Activated naive CD4-positive, alpha-beta T cell treated with anti-CD3 and anti-CD28 coated beads, Interleukin-2, amount 50 U/mL, for 72 hours (primary cell): ENCODE data around the gene MXRA8. TPM values are rescaled to one million over a fixed set of nuclear protein-coding genes. Genes with fewer than 3 reads are reported as not detected.
"Not testable (repeated sequence)": the region's sequence is repeated elsewhere in the genome, so short reads cannot be mapped to it uniquely, and the experiment has no call there.

Experiments used
- ATAC-seq, 2 donors: fragments of 150-1000 bp; cut with Tn5 transposase; 2 replicates each; pipeline ENCODE4 v1.10.0; 2021; ENCODE audit warnings: mild to moderate bottlenecking in 2 of 2, moderate library complexity in 2 of 2
- DNase-seq, 2 donors: peaks; one replicate each; pipeline ENCODE4 v3.0.0; 2021 to 2022; ENCODE audit warnings: low spot score in 2 of 2
- H3K27ac Mint-ChIP-seq, 2 donors: one replicate each; pipeline ENCODE4 v1.8.0; 2022; ENCODE audit warnings: mild to moderate bottlenecking in 2 of 2, mixed read lengths in 2 of 2
- H3K36me3 Mint-ChIP-seq, 2 donors: one replicate each; pipeline ENCODE4 v1.8.0; 2022; ENCODE audit warnings: mixed read lengths in 2 of 2
- H3K9me3 Mint-ChIP-seq, 2 donors: one replicate each; pipeline ENCODE4 v1.8.0; 2022; ENCODE audit warnings: mixed read lengths in 2 of 2
- total RNA-seq, 2 donors: library from RNA; stranded (reverse); gene quantifications; one replicate each; pipeline ENCODE4 v1.2.3, GENCODE V29; 2022

MXRA8 gene
- total RNA-seq, 2 donors from 2014 or later: 0.66 TPM; not detected in 1

DNA sequence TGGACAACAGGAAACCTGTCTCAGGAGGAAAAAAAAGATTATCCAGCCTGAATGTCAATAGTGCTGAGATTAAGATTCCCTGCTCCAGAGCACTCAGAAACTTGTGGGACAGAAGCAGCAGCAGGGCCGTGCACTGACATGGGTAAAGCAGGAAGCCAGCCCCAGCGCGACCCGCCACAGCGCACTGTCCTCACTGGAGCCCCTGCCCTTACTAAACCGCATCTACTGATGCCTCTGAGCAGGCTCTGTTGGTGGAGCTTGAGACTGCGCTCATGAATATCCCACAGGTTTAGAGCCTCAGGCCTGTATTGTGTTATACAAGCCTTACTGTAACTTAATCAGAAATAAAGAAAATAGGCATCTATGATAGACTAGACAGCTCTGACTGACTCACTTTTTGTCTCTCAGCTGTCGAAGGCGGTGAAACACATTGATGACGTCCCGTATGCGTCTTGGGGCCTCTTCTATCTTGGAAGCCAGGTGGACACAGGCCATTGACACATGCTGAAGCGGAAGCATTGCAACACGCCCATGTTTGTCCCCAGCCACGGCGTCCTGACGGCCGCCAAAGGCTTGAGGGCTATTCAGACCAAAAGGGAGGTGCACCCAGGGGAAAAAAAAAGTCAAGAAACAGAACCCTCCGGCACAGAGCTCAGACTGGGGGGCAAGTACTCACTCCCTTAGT, 39.6 kb upstream of the MXRA8 start:
- Mint-ChIP-seq H3K9me3 (no peaks in the 10 kb centered on the region), H3K27ac (peak overlapping the region; percentile 93 to 95), H3K36me3 (peaks cover 45 to 48% of the 10 kb centered on the region in 2 donors)
- ATAC-seq: no peak
- no peak for DNase-seq

DNA sequence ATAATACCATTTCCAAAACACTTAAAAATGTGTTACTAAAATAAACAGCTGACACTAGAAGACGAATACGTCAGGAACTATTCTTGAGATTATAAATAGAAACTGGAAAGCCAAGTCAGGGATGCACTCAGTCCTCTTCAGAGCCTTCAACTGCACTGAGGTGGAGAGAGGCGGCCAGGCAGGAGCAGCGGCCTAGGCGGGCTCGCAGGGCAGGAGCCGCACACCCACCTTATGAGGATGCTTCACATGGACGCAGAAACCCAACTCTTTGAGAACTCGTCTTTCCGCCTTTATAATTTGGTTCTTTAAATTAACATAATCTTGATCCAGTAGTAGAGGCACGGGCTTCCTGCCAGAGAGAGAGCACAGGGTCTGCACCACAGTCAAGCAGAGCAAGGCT, 36.8 kb upstream of the MXRA8 start:
- Mint-ChIP-seq H3K36me3 (peaks cover 46 to 57% of the 10 kb centered on the region in 2 donors), H3K27ac (no peak overlapping the region), H3K9me3 (no peaks in the 10 kb centered on the region)
- ATAC-seq: no peak
- DNase-seq: no peak

DNA sequence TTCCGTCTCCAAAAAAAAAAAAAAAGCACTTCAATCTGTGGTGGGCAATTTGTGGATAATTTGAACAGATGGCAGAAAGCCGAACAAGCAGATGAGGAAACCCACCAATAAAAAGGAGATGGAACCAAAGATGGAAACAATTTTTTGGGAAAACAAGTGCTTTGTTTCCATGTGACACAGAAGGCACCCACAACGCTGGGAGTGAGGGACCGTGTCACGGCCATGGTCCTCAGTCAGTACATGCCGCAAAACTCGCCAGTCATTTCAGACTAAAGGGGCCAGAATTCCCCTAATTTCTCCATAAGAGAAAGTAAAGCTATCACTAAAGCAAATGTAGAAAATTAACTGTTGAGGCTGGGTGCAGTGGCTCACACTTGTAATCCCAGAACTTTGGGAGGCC, 35.8 kb upstream of the MXRA8 start:
- ATAC-seq: no peak
- DNase-seq: no peak
- Mint-ChIP-seq H3K27ac (peak overlapping the region in 1 of 2 donors; percentile 44), H3K9me3 (no peaks in the 10 kb centered on the region), H3K36me3 (peaks cover 45 to 52% of the 10 kb centered on the region in 2 donors)

DNA sequence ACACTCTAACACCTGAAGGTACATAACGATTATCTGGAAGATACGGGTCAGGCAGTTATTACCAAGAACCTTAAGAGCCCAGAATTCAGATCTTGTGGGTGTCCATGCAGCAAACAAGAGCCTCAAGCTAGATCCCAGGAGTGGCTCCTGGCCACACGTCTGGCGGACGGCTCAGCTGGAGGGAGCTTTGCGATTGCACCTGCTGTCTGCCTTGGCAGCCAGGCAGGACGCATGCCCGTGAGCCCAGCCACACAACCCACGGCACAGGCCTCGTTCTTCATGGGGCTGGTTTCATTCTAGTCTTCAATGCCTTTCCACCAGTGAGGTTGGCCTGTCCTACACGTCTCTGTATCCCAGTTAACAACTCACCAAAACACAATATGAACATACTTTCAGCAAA, 35.1 kb upstream of the MXRA8 start:
- Mint-ChIP-seq H3K36me3 (peaks cover 49 to 50% of the 10 kb centered on the region in 2 donors), H3K27ac (peak overlapping the region; percentile 44 to 52), H3K9me3 (no peaks in the 10 kb centered on the region)
- DNase-seq: no peak
- ATAC-seq: no peak

DNA sequence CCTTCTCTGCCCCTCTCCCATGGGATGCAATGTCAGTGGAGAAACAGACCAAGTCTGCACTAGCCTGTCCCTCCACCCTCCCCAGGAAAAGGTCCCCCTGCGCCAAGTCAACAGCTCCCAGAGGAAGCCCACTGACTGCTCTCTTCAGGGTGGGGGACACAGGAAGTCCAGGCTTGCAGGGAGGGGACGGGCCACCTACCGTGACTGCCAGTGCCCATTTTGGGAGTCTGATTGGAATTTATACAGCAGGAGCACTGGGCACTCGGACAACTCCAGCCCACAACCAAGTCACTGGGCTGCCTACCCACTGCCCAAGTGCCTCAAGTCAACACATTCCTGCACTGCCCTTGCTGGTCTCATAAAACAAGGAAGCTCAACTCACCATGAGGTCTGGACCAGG, 34.7 kb upstream of the MXRA8 start:
- no peaks in the 10 kb centered on the region for H3K9me3 Mint-ChIP-seq
- no peak for ATAC-seq
- peaks cover 45 to 46% of the 10 kb centered on the region in 2 donors for H3K36me3 Mint-ChIP-seq
- peak overlapping the region in 1 of 2 donors; percentile 44 for H3K27ac Mint-ChIP-seq
- no peak for DNase-seq

DNA sequence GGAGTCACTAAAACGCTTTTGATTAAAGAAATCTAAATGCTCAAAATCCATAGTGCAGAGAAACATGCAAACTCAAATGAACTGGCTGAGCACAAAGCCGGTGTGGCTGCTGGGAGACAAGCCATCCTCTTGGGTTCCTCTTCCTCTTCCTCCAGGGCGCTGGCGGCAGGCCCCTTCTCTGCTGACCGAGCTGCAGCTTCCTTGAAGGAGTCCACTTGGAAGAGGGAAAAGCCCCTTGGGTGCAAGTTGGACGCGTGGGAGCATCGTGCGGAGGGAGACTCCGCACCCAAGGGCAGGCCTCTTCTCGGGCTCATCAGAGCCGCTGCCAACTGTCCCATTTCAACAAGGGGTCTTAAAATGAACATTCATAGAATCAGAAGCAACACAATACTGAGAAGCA, 32.9 kb upstream of the MXRA8 start:
- ATAC-seq: no peak
- Mint-ChIP-seq H3K9me3 (no peaks in the 10 kb centered on the region), H3K27ac (peak overlapping the region in 1 of 2 donors; percentile 25), H3K36me3 (peaks cover 48 to 53% of the 10 kb centered on the region in 2 donors)
- DNase-seq: no peak

DNA sequence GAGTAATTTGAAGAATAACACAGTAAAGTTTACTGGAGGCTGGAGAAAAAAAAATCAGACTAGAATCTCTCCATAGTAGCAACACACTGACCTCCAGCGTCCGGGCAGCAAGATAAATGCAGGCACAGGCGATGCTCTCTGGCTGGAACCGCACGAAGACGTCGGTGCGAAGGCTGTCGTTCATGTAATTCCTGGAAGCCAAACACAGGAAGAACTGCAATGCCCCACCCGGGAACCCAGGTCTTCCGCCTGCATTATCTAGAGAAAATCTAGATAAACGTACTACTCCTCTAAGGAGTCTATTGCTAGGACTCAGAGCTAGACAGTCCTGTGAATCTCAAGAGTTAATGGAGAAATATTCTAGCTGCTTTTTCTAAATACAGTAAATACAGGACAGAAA, 32.3 kb upstream of the MXRA8 start:
- ATAC-seq (no peak), DNase-seq (no peak)
- H3K27ac Mint-ChIP-seq: no peak overlapping the region
- peaks cover 51 to 56% of the 10 kb centered on the region in 2 donors for H3K36me3 Mint-ChIP-seq
- no peaks in the 10 kb centered on the region for H3K9me3 Mint-ChIP-seq

DNA sequence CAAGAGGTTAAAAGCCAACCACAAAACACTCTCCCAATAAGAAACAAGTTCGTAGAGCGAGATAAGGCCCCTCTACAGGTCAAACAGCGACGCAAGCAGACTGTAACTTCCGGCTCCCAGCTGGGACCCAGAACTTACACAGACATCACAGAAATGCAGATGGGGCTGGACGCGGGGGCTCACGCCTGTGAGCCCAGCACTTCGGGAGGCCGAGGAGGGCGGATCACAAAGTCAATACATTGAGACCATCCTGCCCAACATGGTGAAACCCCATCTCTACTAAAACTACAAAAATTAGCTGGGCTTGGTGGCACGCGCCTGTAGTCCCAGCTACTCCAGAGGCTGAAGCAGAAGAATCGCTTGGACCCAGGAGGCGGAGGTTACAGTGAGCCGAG, 29.7 kb upstream of the MXRA8 start:
- Mint-ChIP-seq H3K9me3 (no peaks in the 10 kb centered on the region), H3K36me3 (peaks cover 35 to 46% of the 10 kb centered on the region in 2 donors), H3K27ac (peak overlapping the region in 1 of 2 donors; percentile 37)
- ATAC-seq: no peak
- DNase-seq: no peak

DNA sequence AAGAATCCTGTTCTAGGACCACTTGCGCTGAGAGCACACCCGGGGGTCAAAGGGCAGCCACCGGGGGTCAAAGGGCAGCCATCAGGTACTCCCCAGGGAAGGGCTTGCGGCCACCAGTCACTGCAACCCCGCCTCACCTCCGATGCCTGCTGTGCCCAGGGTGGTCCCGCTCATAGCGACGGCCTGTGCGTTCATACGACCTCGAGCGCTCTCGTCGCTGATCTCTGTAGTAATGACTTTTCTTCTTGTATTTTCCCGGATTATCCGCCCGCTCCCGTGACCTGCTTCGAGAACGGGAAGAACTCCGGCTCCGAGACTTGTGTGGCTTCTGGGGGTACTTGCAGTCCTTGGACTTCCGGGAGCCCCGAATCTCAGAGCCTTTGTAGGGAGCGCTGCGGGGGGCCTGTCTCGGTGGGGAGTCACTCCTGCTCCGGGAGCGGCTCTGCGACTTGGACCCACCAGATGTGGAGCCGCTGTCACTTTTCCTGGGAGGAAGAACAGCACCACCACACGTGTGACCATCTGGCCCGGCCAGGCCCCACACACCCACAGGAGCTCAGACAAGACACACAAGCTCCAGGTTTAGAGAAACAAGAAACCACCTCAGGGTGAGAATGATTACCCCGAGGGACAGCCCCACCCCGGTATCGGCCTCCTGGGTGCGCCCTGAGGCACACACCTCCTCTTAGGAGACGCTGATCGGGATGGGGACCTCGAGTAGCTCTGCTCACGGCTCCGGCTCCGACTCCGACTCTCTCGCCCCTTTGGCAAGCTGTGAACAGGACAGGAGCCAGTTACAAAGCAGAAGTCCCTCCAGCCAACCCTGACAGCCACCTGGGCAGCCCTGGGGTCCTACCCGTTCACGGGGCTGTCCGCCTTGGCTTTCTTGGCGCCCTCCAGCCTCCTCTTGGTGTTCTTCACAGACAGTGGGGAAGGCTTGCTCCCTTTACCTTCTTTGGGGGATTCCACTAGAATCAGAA, 29.0 kb upstream of the MXRA8 start:
- H3K36me3 Mint-ChIP-seq: peaks cover 32 to 46% of the 10 kb centered on the region in 2 donors
- H3K27ac Mint-ChIP-seq: peak overlapping the region in 1 of 2 donors; percentile 37
- H3K9me3 Mint-ChIP-seq: no peaks in the 10 kb centered on the region
- DNase-seq: no peak
- no peak for ATAC-seq

DNA sequence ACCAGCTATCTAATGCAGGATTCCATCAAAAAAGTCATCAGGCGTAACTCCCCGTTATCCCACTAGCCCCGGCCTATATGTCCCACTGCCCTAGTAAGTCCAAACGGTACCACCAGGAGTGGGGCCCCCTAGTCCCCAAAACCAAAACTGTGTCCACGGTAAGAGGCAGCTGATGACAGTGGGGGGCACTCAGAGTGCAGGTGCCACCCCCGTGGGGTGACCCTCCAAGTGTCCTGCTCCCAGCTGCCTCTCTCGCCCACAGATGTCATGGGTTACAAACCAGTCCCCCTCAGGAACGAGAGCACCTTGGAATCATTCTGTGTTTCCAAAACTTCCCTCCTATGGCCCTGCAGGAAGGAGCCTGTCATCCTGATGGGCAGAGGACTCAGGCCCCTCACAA, 27.6 kb upstream of the MXRA8 start:
- DNase-seq (no peak), ATAC-seq (no peak)
- Mint-ChIP-seq H3K36me3 (peaks cover 21 to 35% of the 10 kb centered on the region in 2 donors), H3K27ac (peak overlapping the region in 1 of 2 donors; percentile 22), H3K9me3 (no peaks in the 10 kb centered on the region)

DNA sequence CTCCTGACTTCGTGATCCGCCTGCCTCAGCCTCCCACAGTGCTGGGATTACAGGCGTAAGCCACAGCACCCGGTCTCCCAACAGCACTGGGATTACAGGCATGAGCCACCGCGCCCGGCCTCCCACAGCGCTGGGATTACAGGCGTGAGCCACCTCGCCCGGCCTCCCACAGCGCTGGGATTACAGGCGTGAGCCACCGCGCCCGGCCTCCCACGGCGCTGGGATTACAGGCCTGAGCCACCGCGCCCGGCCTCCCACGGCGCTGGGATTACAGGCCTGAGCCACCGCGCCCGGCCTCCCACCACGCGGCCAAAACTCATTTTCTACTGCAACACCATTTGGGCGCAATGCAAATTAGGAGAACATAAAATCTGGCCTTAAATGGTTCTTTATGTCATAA, 27.0 kb upstream of the MXRA8 start:
- not testable (repeated sequence) for H3K9me3 Mint-ChIP-seq, DNase-seq, ATAC-seq, H3K27ac Mint-ChIP-seq
- peaks cover 16 to 29% of the 10 kb centered on the region in 2 donors for H3K36me3 Mint-ChIP-seq

DNA sequence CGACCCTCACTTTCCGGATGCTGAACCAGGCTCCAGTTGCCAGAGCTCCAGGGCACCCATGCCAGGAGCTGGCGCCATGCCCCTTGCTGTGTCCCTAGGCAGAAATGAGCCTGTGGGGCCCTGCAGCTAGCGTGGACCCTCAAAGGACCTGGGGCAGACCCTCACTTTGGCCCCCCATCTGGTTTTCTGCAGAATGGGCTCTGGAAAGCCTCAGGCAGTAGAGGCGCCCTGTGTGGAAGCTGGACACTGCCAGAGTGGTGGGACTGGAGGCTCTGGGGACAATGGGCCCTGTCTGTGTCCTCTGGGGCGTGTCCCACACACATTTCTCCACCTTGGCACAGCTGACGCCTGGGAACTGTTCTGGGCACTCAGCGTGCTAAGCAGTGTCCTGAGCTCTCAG, 22.9 kb upstream of the MXRA8 start:
- Mint-ChIP-seq H3K27ac (no peak overlapping the region), H3K36me3 (peaks cover 4% of the 10 kb centered on the region in 2 donors), H3K9me3 (no peaks in the 10 kb centered on the region)
- no peak for ATAC-seq
- DNase-seq: no peak

DNA sequence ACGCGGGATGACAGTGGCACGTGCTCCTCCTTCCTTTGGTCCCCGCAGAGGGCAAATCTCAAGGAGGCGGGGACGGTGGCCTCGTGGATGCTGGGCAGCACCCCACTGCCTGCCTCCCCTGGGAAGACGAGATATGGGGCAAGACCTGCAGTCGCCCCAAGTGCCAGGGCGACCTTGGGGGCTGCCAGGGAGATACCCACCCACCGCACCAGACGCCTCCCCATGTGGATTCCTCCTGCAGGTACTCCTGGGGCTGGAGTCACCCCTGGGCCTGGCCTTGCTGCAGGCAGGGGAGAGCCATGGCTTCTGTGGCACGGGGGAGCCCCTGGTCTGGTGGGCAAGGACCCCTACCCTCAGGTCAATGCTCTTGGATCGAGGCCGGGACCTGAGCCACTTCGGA, 22.5 kb upstream of the MXRA8 start:
- ATAC-seq (no peak), DNase-seq (no peak)
- H3K9me3 Mint-ChIP-seq: no peaks in the 10 kb centered on the region
- H3K27ac Mint-ChIP-seq: no peak overlapping the region
- no peaks in the 10 kb centered on the region for H3K36me3 Mint-ChIP-seq

DNA sequence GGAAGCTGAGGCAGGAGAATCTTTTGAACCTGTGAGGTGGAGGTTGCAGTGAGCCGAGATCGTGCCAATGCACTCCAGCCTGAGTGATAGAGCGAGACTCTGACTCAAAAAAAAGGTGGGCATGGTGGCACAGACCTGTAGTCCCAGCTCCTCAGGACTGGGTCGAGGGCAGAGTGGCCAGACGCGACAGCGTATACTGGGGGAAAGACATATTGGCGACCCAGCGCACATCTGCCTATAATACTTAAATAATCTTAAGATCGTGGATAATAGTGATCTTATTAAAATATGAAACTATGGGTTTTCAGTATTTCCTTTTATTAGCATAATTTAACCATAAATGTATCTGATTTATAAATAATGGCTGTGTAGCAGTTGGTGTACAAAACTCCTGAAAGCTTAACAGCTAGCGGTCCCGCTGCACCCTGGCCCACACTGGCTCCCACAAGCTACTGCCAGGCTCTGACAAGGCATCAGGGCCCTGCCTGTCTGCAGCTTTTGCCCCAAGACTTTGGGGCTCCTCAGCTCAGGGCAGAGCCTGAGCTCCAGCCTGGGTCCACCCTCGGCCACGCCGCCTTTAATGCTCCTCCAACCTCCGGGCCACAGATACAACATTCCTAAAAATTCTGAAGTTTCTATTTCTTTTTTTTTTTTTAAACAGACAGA, 19.3 kb upstream of the MXRA8 start:
- Mint-ChIP-seq H3K27ac (peak overlapping the region in 1 of 2 donors; percentile 44), H3K36me3 (peaks cover 0 to 12% of the 10 kb centered on the region in 2 donors), H3K9me3 (no peaks in the 10 kb centered on the region)
- no peak for DNase-seq
- no peak for ATAC-seq

DNA sequence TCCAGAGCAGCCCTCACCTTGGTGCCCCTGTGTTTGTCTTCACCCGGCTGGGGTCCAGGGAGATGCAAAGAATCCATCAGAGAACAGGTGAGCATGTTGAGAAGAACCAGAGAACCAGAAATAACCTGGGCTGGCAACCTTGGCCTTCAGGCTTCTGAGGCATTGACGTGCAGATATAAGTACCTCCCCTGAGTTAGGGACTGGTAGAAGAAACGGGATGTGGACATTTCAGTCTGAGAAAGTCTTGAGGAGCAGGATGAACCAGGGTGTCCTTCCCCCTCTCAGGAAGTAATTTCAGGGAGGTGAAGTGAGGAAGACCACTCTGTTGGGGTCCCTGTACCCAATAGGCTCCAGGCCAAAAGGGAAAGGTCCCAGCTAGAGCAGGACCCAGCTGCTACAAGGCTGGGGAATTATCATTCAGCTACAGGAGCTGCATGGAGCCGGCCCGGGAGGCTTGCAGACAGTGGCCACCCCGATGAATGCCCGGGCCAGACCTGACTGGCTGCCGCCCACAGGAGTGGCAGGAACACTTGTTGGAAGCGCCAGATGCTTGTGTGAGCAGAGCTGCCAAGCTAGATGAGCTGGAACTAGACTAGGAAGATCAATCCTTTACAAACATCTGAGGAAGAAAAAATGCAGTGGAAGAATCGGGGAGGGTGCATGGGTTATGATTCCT, 18.3 kb upstream of the MXRA8 start:
- Mint-ChIP-seq H3K27ac (peak overlapping the region; percentile 55 to 95), H3K9me3 (no peaks in the 10 kb centered on the region), H3K36me3 (peaks cover 0 to 12% of the 10 kb centered on the region in 2 donors)
- DNase-seq: no peak
- ATAC-seq: no peak

DNA sequence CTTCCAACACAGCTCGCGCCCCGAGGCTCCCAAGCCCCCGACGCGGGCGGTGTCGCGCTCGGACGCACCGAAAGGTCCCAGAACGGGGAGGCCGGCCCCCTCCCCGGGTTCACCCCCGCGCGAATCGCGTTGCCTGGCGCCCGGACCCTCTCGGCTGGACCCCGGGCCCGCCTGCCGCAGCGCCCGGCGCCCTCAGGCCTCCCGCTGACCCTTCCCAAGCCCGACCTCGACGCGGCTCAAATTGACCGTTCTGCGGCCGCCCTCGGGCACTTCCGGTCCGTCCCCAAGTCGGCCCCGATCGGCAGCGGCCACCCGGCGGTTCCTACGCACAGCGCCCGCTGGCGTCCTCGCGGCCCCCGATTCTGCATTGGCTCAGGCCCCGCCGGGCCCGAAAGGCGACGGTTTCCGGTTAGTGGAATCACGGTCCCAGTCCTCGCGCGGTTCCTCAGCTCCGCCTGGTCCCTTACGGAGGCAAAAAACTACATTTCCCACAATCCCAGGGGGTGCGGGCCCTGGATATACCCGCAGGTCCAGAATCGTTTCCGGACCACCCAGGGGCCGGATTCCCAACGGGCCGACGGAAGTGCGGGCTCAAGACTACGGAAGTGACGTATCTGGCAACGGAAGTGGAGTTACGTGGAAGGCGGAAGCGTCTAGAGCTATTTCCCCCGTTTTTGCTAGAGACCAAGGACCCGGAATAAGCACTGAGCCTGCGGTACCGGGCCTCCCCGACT, 16.7 kb upstream of the MXRA8 start, which contains the start of gene AURKAIP1:
TSS of gene AURKAIP1 (minus strand) at position 279 of the 734 bp plus-strand sequence. CDS start 451 bp downstream, outside the sequence.
- ATAC-seq: peak; percentile 80 to 94
- Mint-ChIP-seq H3K27ac (peak within 1 kb of the TSS; percentile 92 to 95), H3K36me3 (peaks cover 0 to 12% of the 10 kb centered on the region in 2 donors), H3K9me3 (no peaks in the 10 kb centered on the region)
- peak; percentile 95 to 96 for DNase-seq
